Brain microvascular endothelial cell (primary cell): ENCODE data around the gene CCDC197.

Experiments used
- DNase-seq: peaks from one replicate; pipeline ENCODE4 v3.0.0-alpha.2; 2020
- H3K27ac ChIP-seq: fragments of 250-450 bp; sonication (Bioruptor Pico); 2 replicates; pipeline ENCODE4 v1.5.1; 2020; ENCODE audit warnings: mild to moderate bottlenecking, moderate library complexity
- H3K27me3 ChIP-seq: fragments of 250-450 bp; sonication (Bioruptor Pico); replicated peaks from 2 replicates; pipeline ENCODE4 v1.5.1; 2020; ENCODE audit warnings: mild to moderate bottlenecking
- H3K36me3 ChIP-seq: fragments of 250-450 bp; sonication (Bioruptor Pico); replicated peaks from 2 replicates; pipeline ENCODE4 v1.5.1; 2020; ENCODE audit warnings: mild to moderate bottlenecking
- H3K4me3 ChIP-seq: 2 replicates; pipeline ENCODE4 v1.5.1; 2011; ENCODE audit warnings: low read depth, mild to moderate bottlenecking, control low read depth, low read length, moderate library complexity
- CTCF ChIP-seq: IDR thresholded peaks from 2 replicates; pipeline ENCODE4 v1.5.1; 2011; ENCODE audit warnings: low read depth, mild to moderate bottlenecking, moderate library complexity, low read length, control low read depth, inconsistent platforms; ENCODE audit errors: missing control alignments
- in situ Hi-C: cut with HindIII; loops from 2 replicates; pipeline ENCODE4 v1.10.0; 2017; ENCODE audit warnings: low sequenced_read_pairs, low pct_ligation_motif_present

CCDC197 gene

DNA sequence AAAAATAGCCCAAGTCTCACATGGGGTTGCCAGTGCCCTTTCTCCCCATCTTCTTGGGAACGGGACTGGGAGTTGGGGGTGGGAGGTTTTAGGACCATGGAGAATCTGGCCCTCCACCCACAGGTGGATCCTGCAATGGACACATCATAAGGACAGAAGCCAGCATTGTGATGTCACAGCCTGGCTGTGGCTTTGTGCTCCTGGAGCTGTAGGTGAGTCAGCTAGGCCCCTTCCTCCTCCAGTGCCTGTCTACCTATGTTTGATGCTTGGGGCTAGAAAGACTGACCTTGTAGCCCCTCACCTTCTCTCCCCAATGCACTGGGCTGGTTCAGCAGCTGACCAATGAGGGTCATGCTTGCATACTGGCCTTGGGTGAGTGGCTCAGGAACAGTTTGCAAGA, at the start of gene CCDC197:
Gene CCDC197, plus strand, starts transcription at position 220 of the 400 bp plus-strand sequence. CDS start 831 bp downstream, outside the sequence.
- H3K36me3 ChIP-seq: no peaks in the 10 kb centered on the region
- no peak within 1 kb of the TSS for H3K4me3 ChIP-seq
- H3K27ac ChIP-seq: no peak within 1 kb of the TSS
- H3K27me3 ChIP-seq: peaks cover 9% of the 10 kb centered on the region
- TF ChIP-seq CTCF: no peak
- DNase-seq: no peak
- in situ Hi-C loops: no loop called here

DNA sequence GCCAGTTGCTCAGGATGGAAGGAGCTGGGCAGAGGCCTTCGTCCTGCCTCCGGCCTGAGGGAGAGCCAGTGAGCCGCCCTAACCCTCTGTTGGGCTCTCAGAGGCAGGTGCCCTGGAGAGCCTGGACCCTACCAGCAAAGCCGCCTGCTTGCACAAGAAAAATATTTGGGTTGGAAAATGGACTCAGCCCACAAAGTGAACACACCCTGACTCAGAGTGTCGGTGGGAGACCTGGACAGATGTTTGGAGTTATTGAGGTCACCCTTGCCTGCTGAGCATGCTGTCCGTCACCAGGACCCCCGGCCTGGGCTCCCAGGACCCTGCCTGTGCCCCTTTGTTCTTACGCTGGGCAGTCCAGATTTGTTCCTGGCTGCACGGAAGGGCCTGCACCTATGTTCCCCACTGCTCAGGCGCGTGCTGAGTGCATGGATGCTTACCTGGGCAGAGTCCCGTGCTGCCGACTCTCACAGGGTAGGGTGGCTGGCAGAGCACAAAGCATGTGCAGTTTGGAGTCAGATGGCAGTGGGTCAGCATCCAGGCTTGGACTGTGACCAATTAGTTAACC, 47.5 kb upstream of the CCDC197 start:
- in situ Hi-C loops: no loop called here
- no peak for TF ChIP-seq CTCF
- Histone ChIP-seq H3K27ac (no peak overlapping the region), H3K27me3 (peaks cover 2% of the 10 kb centered on the region), H3K36me3 (no peaks in the 10 kb centered on the region), H3K4me3 (no peak overlapping the region)
- no peak for DNase-seq

DNA sequence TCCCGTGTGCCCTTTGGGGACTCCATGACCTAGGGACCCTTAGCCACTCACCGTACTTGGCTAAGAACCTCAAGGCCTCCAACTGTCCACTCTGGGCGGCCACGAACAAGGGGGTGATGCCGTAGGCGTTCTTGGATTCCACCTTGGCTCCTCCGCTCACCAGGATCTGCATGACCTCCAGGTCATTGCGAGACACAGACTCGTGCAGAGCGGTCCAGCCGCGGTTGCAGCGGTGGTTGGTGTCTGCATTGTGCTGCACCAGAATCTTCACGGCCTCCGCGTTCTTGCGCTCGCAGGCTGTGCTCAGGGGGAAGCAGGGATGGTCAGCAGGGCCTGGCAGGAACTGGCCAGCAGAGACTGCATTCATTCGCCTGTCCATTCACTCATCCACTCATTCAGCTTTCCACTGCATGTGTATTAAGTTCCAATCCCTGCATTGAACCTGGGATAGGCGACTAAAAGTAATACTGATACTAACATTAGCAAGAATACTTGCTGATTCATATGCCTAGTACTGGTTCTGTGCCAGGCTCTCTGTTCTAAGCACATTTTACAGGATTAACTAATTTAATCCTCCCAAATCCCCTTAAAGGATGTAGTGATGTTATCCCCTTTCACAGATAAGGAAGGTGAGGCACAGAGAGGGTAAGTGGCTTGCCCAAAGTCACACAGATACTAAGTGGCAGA, 46.0 kb upstream of the CCDC197 start:
- H3K27ac ChIP-seq: no peak overlapping the region
- H3K4me3 ChIP-seq: no peak overlapping the region
- TF ChIP-seq CTCF: no peak
- no peaks in the 10 kb centered on the region for H3K36me3 ChIP-seq
- no peak for DNase-seq
- H3K27me3 ChIP-seq: peaks cover 2% of the 10 kb centered on the region
- in situ Hi-C loops: no loop called here

- H3K27me3 ChIP-seq: peaks cover 2% of the 10 kb centered on the region
- H3K4me3 ChIP-seq: no peak overlapping the region
- in situ Hi-C loops: no loop called here
- no peak overlapping the region for H3K27ac ChIP-seq
- no peak for TF ChIP-seq CTCF
- no peaks in the 10 kb centered on the region for H3K36me3 ChIP-seq
- DNase-seq: no peak
Measured at GRCh38 chr14:93951635-93952540, 45.2 kb upstream of the CCDC197 start.

- no peak for TF ChIP-seq CTCF
- Histone ChIP-seq H3K36me3 (no peaks in the 10 kb centered on the region), H3K27ac (no peak overlapping the region), H3K4me3 (no peak overlapping the region), H3K27me3 (peaks cover 2% of the 10 kb centered on the region)
- DNase-seq: no peak
- in situ Hi-C loops: no loop called here
Measured at GRCh38 chr14:93952829-93953228, 44.3 kb upstream of the CCDC197 start.
